ENCODE measurements around the gene CEACAM4.

DNA sequence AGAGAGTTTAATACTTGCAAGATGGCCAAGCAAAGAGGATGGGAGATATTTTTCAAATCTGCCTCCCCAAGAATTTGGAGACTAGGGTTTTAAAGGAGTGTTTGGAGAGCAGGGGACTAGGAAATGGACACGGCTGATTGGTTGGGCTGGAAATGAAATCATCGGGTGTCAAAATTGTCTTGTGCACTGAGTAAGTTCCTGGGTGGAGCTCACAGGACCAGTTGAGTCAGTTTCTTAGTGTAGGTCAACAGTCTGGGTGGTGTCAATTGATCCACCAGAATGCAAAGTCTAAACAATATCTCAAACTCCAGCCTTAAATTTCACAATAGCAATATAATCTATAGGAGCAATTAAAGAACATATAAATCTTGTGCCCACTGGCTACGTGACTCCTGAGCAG lies 23.0 kb upstream of the CEACAM4 start:
- TF ChIP-seq, protein P1, sequence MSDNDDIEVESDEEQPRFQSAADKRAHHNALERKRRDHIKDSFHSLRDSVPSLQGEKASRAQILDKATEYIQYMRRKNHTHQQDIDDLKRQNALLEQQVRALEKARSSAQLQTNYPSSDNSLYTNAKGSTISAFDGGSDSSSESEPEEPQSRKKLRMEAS (IDR thresholded peaks at IDR 0.05), result no peak
- no peak for TF ChIP-seq GABPA (IDR thresholded peaks at IDR 0.05 in 1 of 2, conservative IDR thresholded peaks at IDR 0.05 in 1 of 2)
- TF ChIP-seq, protein P2, sequence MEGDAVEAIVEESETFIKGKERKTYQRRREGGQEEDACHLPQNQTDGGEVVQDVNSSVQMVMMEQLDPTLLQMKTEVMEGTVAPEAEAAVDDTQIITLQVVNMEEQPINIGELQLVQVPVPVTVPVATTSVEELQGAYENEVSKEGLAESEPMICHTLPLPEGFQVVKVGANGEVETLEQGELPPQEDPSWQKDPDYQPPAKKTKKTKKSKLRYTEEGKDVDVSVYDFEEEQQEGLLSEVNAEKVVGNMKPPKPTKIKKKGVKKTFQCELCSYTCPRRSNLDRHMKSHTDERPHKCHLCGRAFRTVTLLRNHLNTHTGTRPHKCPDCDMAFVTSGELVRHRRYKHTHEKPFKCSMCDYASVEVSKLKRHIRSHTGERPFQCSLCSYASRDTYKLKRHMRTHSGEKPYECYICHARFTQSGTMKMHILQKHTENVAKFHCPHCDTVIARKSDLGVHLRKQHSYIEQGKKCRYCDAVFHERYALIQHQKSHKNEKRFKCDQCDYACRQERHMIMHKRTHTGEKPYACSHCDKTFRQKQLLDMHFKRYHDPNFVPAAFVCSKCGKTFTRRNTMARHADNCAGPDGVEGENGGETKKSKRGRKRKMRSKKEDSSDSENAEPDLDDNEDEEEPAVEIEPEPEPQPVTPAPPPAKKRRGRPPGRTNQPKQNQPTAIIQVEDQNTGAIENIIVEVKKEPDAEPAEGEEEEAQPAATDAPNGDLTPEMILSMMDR (IDR thresholded peaks at IDR 0.05; ENCODE audit: low read depth, low read length, missing input control), result no peak
- TF ChIP-seq YY1 (IDR thresholded peaks at IDR 0.05), result no peak
- no peak for TF ChIP-seq FOXA1 (IDR thresholded peaks at IDR 0.05)
- TF ChIP-seq, protein P3, sequence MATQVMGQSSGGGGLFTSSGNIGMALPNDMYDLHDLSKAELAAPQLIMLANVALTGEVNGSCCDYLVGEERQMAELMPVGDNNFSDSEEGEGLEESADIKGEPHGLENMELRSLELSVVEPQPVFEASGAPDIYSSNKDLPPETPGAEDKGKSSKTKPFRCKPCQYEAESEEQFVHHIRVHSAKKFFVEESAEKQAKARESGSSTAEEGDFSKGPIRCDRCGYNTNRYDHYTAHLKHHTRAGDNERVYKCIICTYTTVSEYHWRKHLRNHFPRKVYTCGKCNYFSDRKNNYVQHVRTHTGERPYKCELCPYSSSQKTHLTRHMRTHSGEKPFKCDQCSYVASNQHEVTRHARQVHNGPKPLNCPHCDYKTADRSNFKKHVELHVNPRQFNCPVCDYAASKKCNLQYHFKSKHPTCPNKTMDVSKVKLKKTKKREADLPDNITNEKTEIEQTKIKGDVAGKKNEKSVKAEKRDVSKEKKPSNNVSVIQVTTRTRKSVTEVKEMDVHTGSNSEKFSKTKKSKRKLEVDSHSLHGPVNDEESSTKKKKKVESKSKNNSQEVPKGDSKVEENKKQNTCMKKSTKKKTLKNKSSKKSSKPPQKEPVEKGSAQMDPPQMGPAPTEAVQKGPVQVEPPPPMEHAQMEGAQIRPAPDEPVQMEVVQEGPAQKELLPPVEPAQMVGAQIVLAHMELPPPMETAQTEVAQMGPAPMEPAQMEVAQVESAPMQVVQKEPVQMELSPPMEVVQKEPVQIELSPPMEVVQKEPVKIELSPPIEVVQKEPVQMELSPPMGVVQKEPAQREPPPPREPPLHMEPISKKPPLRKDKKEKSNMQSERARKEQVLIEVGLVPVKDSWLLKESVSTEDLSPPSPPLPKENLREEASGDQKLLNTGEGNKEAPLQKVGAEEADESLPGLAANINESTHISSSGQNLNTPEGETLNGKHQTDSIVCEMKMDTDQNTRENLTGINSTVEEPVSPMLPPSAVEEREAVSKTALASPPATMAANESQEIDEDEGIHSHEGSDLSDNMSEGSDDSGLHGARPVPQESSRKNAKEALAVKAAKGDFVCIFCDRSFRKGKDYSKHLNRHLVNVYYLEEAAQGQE (IDR thresholded peaks at IDR 0.05), result no peak
- no peak for TF ChIP-seq RAD21 (IDR thresholded peaks at IDR 0.05)
- TF ChIP-seq, protein P4, sequence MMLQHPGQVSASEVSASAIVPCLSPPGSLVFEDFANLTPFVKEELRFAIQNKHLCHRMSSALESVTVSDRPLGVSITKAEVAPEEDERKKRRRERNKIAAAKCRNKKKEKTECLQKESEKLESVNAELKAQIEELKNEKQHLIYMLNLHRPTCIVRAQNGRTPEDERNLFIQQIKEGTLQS (IDR thresholded peaks at IDR 0.05), result no peak

Measured in liver (tissue), 3 donors.